ENCODE results near the gene IMP3.

Gene IMP3

GRCh38 chr15:75672646-75673425, 32.8 kb upstream of the IMP3 start:
- no peak for DNase-seq (ENCODE audit: low spot score)

GRCh38 chr15:75671730-75672602, 31.9 kb upstream of the IMP3 start:
- no peak for DNase-seq (ENCODE audit: low spot score)

GRCh38 chr15:75669879-75670212, 29.8 kb upstream of the IMP3 start:
- no peak for DNase-seq (ENCODE audit: low spot score)

- DNase-seq (ENCODE audit: low spot score) = no peak
Measured at GRCh38 chr15:75669191-75669878, 29.3 kb upstream of the IMP3 start.

GRCh38 chr15:75666823-75667501, 26.9 kb upstream of the IMP3 start:
- peak; percentile 88 for DNase-seq (ENCODE audit: low spot score)

GRCh38 chr15:75663931-75664421, 24.0 kb upstream of the IMP3 start:
- no peak for DNase-seq (ENCODE audit: low spot score)

- DNase-seq (ENCODE audit: low spot score) = no peak
Measured at GRCh38 chr15:75662823-75663519, 22.9 kb upstream of the IMP3 start.

- no peak for DNase-seq (ENCODE audit: low spot score)
Measured at GRCh38 chr15:75661756-75662140, 21.7 kb upstream of the IMP3 start.

GRCh38 chr15:75661100-75661755, 21.2 kb upstream of the IMP3 start:
- DNase-seq (ENCODE audit: low spot score) = no peak

GRCh38 chr15:75659928-75660645, 20.1 kb upstream of the IMP3 start:
- no peak for DNase-seq (ENCODE audit: low spot score)

- DNase-seq (ENCODE audit: low spot score) = no peak
Measured at GRCh38 chr15:75659141-75659771, 19.2 kb upstream of the IMP3 start.

- no peak for DNase-seq (ENCODE audit: low spot score)
Measured at GRCh38 chr15:75656813-75657212, 16.8 kb upstream of the IMP3 start.

- DNase-seq (ENCODE audit: low spot score) = no peak
Measured at GRCh38 chr15:75656331-75656730, 16.3 kb upstream of the IMP3 start.

- DNase-seq (ENCODE audit: low spot score) = no peak
Measured at GRCh38 chr15:75655931-75656330, 15.9 kb upstream of the IMP3 start.

GRCh38 chr15:75654201-75654907, 14.3 kb upstream of the IMP3 start:
- no peak for DNase-seq (ENCODE audit: low spot score)

- DNase-seq (ENCODE audit: low spot score) = no peak
Measured at GRCh38 chr15:75653347-75653913, 13.4 kb upstream of the IMP3 start.

- DNase-seq (ENCODE audit: low spot score) = no peak
Measured at GRCh38 chr15:75651810-75652543, 12.0 kb upstream of the IMP3 start.
